Large intestine (tissue), 3 donors: ENCODE measurements around the gene SYTL3. TPM values are rescaled to one million over a fixed set of nuclear protein-coding genes. Genes with fewer than 3 reads are reported as not detected.

ENCODE experiments used
- DNase-seq, 2 donors: peaks; one replicate each; pipeline versions ENCODE4 v3.0.0 to v3.0.0-alpha.2; 2013
- H3K27ac ChIP-seq: one replicate; pipeline ENCODE4 v1.5.1; 2013; ENCODE audit warnings: low read length
- H3K27me3 ChIP-seq: 2 replicates; pipeline ENCODE4 v1.6.1; 2013; ENCODE audit warnings: low read length; ENCODE audit not compliant: control insufficient read depth, insufficient read depth
- H3K36me3 ChIP-seq: 2 replicates; pipeline ENCODE4 v1.6.1; 2013; ENCODE audit warnings: low read length; ENCODE audit not compliant: control insufficient read depth, insufficient read depth
- H3K4me1 ChIP-seq: one replicate; pipeline ENCODE4 v1.6.1; 2013; ENCODE audit warnings: low read length; ENCODE audit not compliant: control insufficient read depth, insufficient read depth
- H3K4me3 ChIP-seq: one replicate; pipeline ENCODE4 v1.5.1; 2013; ENCODE audit warnings: low read length
- H3K9me3 ChIP-seq: one replicate; pipeline ENCODE4 v1.6.1; 2013; ENCODE audit warnings: mild to moderate bottlenecking, low read depth, low read length, moderate library complexity; ENCODE audit not compliant: control insufficient read depth
- WGBS: methylation state at CpG from one replicate; pipeline ENCODE4 v1.1.5; 2013; ENCODE audit warnings: low lambda C conversion rate; ENCODE audit not compliant: insufficient coverage; 5-methylcytosine and 5-hydroxymethylcytosine counted together
- polyA plus RNA-seq: library from polyadenylated mRNA; unstranded; fragments of 120-200 nt; gene quantifications from one replicate; pipeline ENCODE4 v1.2.1, GENCODE V29; 2013

The SYTL3 gene
- polyA plus RNA-seq, 1 donor, result 2.5 TPM

- Histone ChIP-seq H3K36me3 (peaks cover 66% of the 10 kb centered on the region), H3K4me1 (no peaks in the 10 kb centered on the region), H3K9me3 (no peaks in the 10 kb centered on the region), H3K4me3 (no peak overlapping the region), H3K27me3 (no peaks in the 10 kb centered on the region), H3K27ac (no peak overlapping the region)
- 100% methylated on average over 1 of the region's 10 CpGs for WGBS
- DNase-seq, result no peak
These were observed 27.2 kb upstream of the SYTL3 start for GRCh38 chr6:158622545-158623190.

DNA sequence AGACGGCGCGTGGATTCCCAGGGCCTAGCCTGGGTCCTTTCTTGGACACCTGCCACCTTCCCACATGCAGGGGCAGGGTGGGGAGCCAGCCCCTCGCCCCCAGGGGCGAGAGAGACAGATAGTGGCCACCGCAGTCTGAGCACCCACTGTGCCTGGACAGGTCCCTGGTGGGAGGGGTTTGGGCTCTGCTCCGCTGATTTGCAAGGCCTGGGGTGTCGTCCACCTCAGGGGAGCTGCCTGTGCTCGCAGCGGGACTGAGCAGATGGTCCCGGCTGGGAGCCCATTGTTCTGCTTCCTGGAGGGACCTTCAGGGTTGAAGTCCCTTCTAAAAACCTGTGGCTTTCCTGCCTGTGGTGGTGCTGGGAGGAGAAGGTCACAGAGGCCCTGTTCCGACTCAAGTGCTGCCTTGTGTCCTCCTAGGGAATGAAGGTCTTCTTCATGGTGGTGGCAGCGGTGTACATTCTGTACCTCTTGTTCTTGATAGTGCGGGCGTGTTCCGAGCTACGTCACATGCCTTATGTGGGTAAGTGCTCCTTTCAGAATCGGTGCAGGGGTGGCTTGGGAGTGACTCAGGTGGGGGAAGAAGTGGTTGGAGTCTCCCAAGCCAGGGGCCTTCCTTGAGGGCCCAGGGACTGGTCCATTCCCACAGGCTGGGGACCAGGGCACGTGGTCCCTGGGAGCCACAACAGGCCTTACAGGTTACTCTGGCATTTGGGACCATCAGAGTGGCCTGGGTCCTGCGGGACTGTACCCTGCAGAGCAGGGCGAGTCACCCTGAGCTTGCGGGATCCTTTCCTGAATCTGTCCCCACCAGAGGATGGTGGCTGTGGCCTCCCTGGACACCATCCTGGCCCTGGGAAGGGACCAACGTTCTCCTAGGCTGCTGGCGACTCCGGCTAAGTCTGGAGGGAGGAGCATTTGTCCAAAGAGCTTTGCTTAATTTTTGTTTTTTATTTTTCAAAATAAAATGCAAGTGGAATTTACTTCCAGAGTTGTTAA is 24.9 kb upstream of the SYTL3 start:
- H3K36me3 ChIP-seq, result peaks cover 85% of the 10 kb centered on the region
- WGBS, result no CpG with 5 or more reads among the region's 25 CpGs
- no peaks in the 10 kb centered on the region for H3K4me1 ChIP-seq

GRCh38 chr6:158625881-158626305 is 24.0 kb upstream of the SYTL3 start:
- Histone ChIP-seq H3K4me1 (peaks cover 6% of the 10 kb centered on the region), H3K4me3 (no peak overlapping the region), H3K27me3 (no peaks in the 10 kb centered on the region), H3K27ac (no peak overlapping the region), H3K9me3 (no peaks in the 10 kb centered on the region), H3K36me3 (peaks cover 80% of the 10 kb centered on the region)
- DNase-seq, result no peak
- WGBS, result no CpG with 5 or more reads among the region's 15 CpGs

More for the DNA sequence above, 24.9 kb upstream of the SYTL3 start:
- no peak for DNase-seq
- H3K4me3 ChIP-seq, result no peak overlapping the region
- no peak overlapping the region for H3K27ac ChIP-seq
- no peaks in the 10 kb centered on the region for H3K27me3 ChIP-seq
- H3K9me3 ChIP-seq, result no peaks in the 10 kb centered on the region

GRCh38 chr6:158626360-158627167 is 23.3 kb upstream of the SYTL3 start:
- 86% methylated on average over 1 of the region's 6 CpGs for WGBS
- no peak overlapping the region for H3K4me3 ChIP-seq
- H3K9me3 ChIP-seq, result no peaks in the 10 kb centered on the region
- peaks cover 13% of the 10 kb centered on the region for H3K4me1 ChIP-seq
- H3K36me3 ChIP-seq, result peaks cover 78% of the 10 kb centered on the region
- H3K27ac ChIP-seq, result no peak overlapping the region
- DNase-seq, result no peak
- no peaks in the 10 kb centered on the region for H3K27me3 ChIP-seq

GRCh38 chr6:158627168-158627939 is 22.5 kb upstream of the SYTL3 start:
- H3K27me3 ChIP-seq, result no peaks in the 10 kb centered on the region
- H3K27ac ChIP-seq, result no peak overlapping the region
- peaks cover 73% of the 10 kb centered on the region for H3K36me3 ChIP-seq
- H3K4me3 ChIP-seq, result no peak overlapping the region
- no peak for DNase-seq
- no CpG with 5 or more reads among the region's 20 CpGs for WGBS
- H3K4me1 ChIP-seq, result peaks cover 20% of the 10 kb centered on the region
- H3K9me3 ChIP-seq, result no peaks in the 10 kb centered on the region

- DNase-seq, result no peak
- Histone ChIP-seq H3K4me1 (peaks cover 20% of the 10 kb centered on the region), H3K36me3 (peaks cover 70% of the 10 kb centered on the region), H3K9me3 (no peaks in the 10 kb centered on the region), H3K27me3 (no peaks in the 10 kb centered on the region), H3K4me3 (no peak overlapping the region), H3K27ac (no peak overlapping the region)
- no CpG with 5 or more reads among the region's 9 CpGs for WGBS
These were observed 22.0 kb upstream of the SYTL3 start for GRCh38 chr6:158627940-158628211.

GRCh38 chr6:158628542-158628941 is 21.3 kb upstream of the SYTL3 start:
- no CpG with 5 or more reads among the region's 17 CpGs for WGBS

DNA sequence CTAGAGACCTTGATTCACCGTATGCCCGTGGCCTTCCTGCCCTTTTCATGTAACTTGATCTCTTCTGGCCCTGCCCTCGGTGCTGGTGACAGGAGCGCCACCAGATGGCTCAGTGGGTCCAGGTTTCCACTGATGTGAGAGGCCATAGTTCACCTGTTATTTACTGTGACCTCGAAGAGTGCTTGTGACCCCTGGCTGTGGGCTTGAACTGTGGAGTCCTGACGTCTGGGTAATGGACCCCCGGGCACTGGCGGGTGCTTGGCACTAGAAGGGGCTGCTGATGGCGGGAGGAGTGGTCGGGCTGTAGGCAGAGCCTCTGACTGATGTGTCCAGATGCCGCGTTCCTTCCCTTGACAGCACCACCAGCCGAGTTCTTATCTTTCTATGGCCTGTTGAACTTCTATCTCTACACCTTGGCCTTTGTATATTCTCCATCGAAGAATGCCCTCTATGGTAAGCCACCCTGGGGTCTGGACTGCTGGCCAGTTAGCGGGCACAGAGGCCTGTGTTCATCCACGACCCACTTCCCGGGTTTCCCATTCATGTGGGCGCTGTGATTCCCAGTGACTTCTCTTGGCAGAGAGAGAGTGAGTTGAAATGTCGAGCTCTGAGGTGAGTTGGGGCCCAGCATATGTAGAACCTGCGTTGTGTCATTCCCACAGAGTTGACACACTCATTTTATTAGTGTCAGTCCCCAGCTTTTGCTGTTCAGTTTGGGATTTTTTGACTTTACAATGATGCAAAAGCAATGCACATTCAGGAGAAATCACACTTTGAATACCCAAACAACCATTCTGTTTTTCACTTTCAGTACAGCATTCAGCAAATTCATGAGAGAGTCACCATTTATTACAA is 20.3 kb upstream of the SYTL3 start:
- Histone ChIP-seq H3K4me1 (peaks cover 20% of the 10 kb centered on the region), H3K27me3 (no peaks in the 10 kb centered on the region), H3K9me3 (no peaks in the 10 kb centered on the region), H3K27ac (no peak overlapping the region), H3K4me3 (no peak overlapping the region), H3K36me3 (peaks cover 70% of the 10 kb centered on the region)
- WGBS, result 30% methylated on average over 2 of the region's 20 CpGs
- no peak for DNase-seq

More at GRCh38 chr6:158628542-158628941, 21.3 kb upstream of the SYTL3 start:
- Histone ChIP-seq H3K9me3 (no peaks in the 10 kb centered on the region), H3K36me3 (peaks cover 74% of the 10 kb centered on the region), H3K27ac (no peak overlapping the region), H3K4me3 (no peak overlapping the region), H3K4me1 (peaks cover 20% of the 10 kb centered on the region), H3K27me3 (no peaks in the 10 kb centered on the region)
- DNase-seq, result no peak

GRCh38 chr6:158630938-158631616 is 18.8 kb upstream of the SYTL3 start:
- peak in 1 of 2 donors; percentile 17 for DNase-seq
- Histone ChIP-seq H3K9me3 (no peaks in the 10 kb centered on the region), H3K4me3 (no peak overlapping the region), H3K27me3 (no peaks in the 10 kb centered on the region), H3K27ac (peak overlapping the region; percentile 75), H3K36me3 (peaks cover 64% of the 10 kb centered on the region), H3K4me1 (peaks cover 20% of the 10 kb centered on the region)
- 83% methylated on average over 3 of the region's 19 CpGs for WGBS
